ENCODE results near the gene SLCO3A1. TPM values are rescaled to one million over a fixed set of nuclear protein-coding genes. Genes with fewer than 3 reads are reported as not detected.

Gene SLCO3A1
- total and polyA plus RNA-seq, 2 donors (not counting 1 experiment from before 2014, with no cell fraction given), result 8.1 to 16.8 TPM

DNA sequence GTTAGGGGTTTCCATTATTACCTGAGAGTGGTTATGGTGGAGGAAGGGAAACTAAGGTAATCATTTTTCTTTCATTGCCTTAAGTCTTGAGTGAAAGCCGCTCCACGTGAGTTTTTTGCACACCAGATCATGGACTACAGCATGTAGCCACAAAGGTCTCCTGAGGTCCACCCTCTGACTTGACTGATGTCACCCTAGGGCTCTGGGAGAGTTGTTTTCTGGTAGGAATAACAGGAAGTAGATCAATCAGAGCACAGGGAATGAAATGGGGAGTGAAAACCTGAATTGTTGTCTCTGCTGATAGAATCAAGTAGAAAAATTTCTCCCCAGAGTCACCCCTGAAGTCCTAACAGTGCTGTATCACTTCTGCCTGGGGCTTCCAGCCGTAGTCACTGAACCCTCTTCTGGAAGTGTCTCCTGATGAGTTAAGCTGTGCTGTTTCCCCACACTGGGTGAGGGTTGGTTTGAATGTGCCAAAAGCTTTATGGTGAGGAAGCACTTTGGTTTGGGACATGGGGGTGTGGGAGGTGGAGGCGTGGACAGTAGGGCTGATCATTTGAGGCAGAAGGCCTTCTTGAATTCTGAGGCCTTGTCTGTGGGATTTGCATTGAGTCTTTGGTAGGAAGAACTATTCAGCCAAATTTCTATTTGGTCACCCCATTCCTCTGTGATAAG, 64.3 kb downstream of the SLCO3A1 start:
- Histone ChIP-seq H3K4me2 (ENCODE audit: extremely low read depth, insufficient read depth, low read length) (no peak overlapping the region), H2AFZ (ENCODE audit: low read length) (no peak overlapping the region), H4K20me1 (ENCODE audit: control insufficient read depth, extremely low read depth, insufficient read depth, low read length) (no peaks in the 10 kb centered on the region), H3K9ac (ENCODE audit: insufficient read depth, low read length) (no peak overlapping the region), H3K27me3 (ENCODE audit: control insufficient read depth, insufficient read depth, low read length) (no peaks in the 10 kb centered on the region), H3K27ac (ENCODE audit: insufficient read depth, low read length) (no peak overlapping the region), H3K4me1 (ENCODE audit: control insufficient read depth, extremely low read depth, insufficient read depth, low read length) (no peaks in the 10 kb centered on the region), H3K79me2 (ENCODE audit: control insufficient read depth, insufficient read depth, low read length) (no peaks in the 10 kb centered on the region), H3K4me3 (replicated peaks in 1 of 4; ENCODE audit: control extremely low read depth in 1 of 4, insufficient read depth in 1 of 4, low read depth in 3 of 4, low read length in 4 of 4) (no peak overlapping the region), H3K36me3 (ENCODE audit: control insufficient read depth, insufficient read depth, low read length) (no peaks in the 10 kb centered on the region), H3K9me3 (ENCODE audit: control insufficient read depth, insufficient read depth, low read depth, low read length) (no peaks in the 10 kb centered on the region)
- TF ChIP-seq EZH2 (IDR thresholded peaks at IDR 0.05; ENCODE audit: low read length, missing control alignments), result no peak
- TF ChIP-seq, protein P1, sequence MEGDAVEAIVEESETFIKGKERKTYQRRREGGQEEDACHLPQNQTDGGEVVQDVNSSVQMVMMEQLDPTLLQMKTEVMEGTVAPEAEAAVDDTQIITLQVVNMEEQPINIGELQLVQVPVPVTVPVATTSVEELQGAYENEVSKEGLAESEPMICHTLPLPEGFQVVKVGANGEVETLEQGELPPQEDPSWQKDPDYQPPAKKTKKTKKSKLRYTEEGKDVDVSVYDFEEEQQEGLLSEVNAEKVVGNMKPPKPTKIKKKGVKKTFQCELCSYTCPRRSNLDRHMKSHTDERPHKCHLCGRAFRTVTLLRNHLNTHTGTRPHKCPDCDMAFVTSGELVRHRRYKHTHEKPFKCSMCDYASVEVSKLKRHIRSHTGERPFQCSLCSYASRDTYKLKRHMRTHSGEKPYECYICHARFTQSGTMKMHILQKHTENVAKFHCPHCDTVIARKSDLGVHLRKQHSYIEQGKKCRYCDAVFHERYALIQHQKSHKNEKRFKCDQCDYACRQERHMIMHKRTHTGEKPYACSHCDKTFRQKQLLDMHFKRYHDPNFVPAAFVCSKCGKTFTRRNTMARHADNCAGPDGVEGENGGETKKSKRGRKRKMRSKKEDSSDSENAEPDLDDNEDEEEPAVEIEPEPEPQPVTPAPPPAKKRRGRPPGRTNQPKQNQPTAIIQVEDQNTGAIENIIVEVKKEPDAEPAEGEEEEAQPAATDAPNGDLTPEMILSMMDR (conservative IDR thresholded peaks at IDR 0.05 in 1 of 2, IDR thresholded peaks at IDR 0.05 in 1 of 2; ENCODE audit: low read depth in 1 of 2, low read length in 2 of 2), result no peak
- no peak for DNase-seq (ENCODE audit: low read depth in 2 of 2)

DNA sequence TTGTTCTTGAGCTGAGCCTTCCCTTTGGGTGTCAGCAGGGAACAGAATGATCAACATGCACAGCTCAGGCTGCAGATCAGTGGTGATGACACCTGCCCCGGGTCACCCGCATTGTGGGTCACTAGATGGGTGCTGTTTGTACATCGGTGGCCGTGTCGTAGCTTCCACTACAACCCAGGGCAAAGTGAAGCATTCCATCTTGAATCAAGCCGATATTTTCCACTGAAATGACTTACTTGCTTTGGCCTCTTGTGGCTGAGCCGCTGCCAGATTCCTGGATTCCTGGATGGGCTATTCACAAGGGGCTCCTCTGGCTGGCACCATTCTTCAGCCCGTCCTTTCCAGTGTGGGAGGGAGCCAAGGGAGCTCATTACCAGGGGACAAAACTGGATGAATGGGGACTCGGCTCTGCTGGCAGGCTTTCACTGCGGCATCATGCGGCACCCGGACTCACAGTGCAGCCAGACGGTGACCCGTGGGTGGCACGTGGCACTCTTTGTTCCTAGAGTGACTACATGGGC, 65.6 kb downstream of the SLCO3A1 start:
- Histone ChIP-seq H3K9ac (ENCODE audit: insufficient read depth, low read length) (no peak overlapping the region), H4K20me1 (ENCODE audit: control insufficient read depth, extremely low read depth, insufficient read depth, low read length) (no peaks in the 10 kb centered on the region), H3K4me2 (ENCODE audit: extremely low read depth, insufficient read depth, low read length) (no peak overlapping the region), H3K4me3 (replicated peaks in 1 of 4; ENCODE audit: control extremely low read depth in 1 of 4, insufficient read depth in 1 of 4, low read depth in 3 of 4, low read length in 4 of 4) (no peak overlapping the region), H3K4me1 (ENCODE audit: control insufficient read depth, extremely low read depth, insufficient read depth, low read length) (no peaks in the 10 kb centered on the region), H3K79me2 (ENCODE audit: control insufficient read depth, insufficient read depth, low read length) (no peaks in the 10 kb centered on the region), H3K9me3 (ENCODE audit: control insufficient read depth, insufficient read depth, low read depth, low read length) (no peaks in the 10 kb centered on the region), H3K27ac (ENCODE audit: insufficient read depth, low read length) (no peak overlapping the region), H3K36me3 (ENCODE audit: control insufficient read depth, insufficient read depth, low read length) (no peaks in the 10 kb centered on the region), H2AFZ (ENCODE audit: low read length) (no peak overlapping the region), H3K27me3 (ENCODE audit: control insufficient read depth, insufficient read depth, low read length) (no peaks in the 10 kb centered on the region)
- DNase-seq (ENCODE audit: low read depth in 2 of 2), result peak in 1 of 2 donors; percentile 73
- TF ChIP-seq EZH2 (IDR thresholded peaks at IDR 0.05; ENCODE audit: low read length, missing control alignments), result no peak
- TF ChIP-seq, protein P1 (conservative IDR thresholded peaks at IDR 0.05 in 1 of 2, IDR thresholded peaks at IDR 0.05 in 1 of 2; ENCODE audit: low read depth in 1 of 2, low read length in 2 of 2), result no peak

DNA sequence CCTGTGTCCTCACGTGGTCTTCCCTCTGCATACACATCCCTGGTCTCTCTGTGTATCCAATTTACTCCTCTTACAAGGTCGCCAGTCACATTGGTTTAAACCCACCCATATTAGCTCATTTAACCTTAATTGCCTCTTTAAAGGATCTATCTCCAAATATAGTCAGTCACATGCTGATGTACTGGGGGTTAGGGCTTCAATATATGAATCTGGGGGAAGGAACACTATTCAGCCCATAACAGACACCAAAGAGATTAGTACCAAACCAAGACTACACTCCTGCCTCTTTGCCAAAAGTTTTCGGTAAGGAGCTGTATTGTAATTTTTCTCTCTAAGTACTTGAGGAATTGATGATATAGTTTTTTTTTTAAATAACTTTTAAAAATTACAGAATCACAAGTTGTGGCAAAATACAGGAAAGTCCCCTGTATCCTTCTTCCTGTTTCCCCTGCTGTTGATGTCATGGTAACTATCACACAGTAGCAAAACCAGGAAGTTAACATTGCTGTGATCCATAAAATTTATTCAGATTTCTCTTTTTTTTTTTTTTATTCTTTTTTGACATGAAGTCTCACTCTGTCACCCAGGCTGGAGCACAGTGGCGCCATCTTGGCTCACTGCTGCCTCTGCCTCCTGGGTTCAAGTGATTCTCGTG, 67.8 kb downstream of the SLCO3A1 start:
- no peak overlapping the region for H3K9ac ChIP-seq (ENCODE audit: insufficient read depth, low read length)
- H3K27ac ChIP-seq (ENCODE audit: insufficient read depth, low read length), result no peak overlapping the region
- no peak overlapping the region for H3K4me3 ChIP-seq (replicated peaks in 1 of 4; ENCODE audit: control extremely low read depth in 1 of 4, insufficient read depth in 1 of 4, low read depth in 3 of 4, low read length in 4 of 4)
- H3K27me3 ChIP-seq (ENCODE audit: control insufficient read depth, insufficient read depth, low read length), result no peaks in the 10 kb centered on the region
- H2AFZ ChIP-seq (ENCODE audit: low read length), result no peak overlapping the region
- no peak for DNase-seq (ENCODE audit: low read depth in 2 of 2)
- H3K4me2 ChIP-seq (ENCODE audit: extremely low read depth, insufficient read depth, low read length), result no peak overlapping the region
- H4K20me1 ChIP-seq (ENCODE audit: control insufficient read depth, extremely low read depth, insufficient read depth, low read length), result no peaks in the 10 kb centered on the region
- no peak for TF ChIP-seq EZH2 (IDR thresholded peaks at IDR 0.05; ENCODE audit: low read length, missing control alignments)
- TF ChIP-seq, protein P1 (conservative IDR thresholded peaks at IDR 0.05 in 1 of 2, IDR thresholded peaks at IDR 0.05 in 1 of 2; ENCODE audit: low read depth in 1 of 2, low read length in 2 of 2), result no peak
- no peaks in the 10 kb centered on the region for H3K36me3 ChIP-seq (ENCODE audit: control insufficient read depth, insufficient read depth, low read length)
- no peaks in the 10 kb centered on the region for H3K4me1 ChIP-seq (ENCODE audit: control insufficient read depth, extremely low read depth, insufficient read depth, low read length)
- H3K9me3 ChIP-seq (ENCODE audit: control insufficient read depth, insufficient read depth, low read depth, low read length), result no peaks in the 10 kb centered on the region
- H3K79me2 ChIP-seq (ENCODE audit: control insufficient read depth, insufficient read depth, low read length), result no peaks in the 10 kb centered on the region
